Dendritic cell treated with granulocyte-macrophage colony-stimulating factor and Interleukin-4, amounts not matched to agents 40 ng/mL and 50 ng/mL, for 4 days (primary cell): Measurements from ENCODE around the gene POC1B.
A peak's percentile ranks its signal among the peaks of the same experiment; 100 is the strongest.

ENCODE experiments used
- H3K27ac Mint-ChIP-seq: one replicate; pipeline ENCODE4 v1.8.0; 2022; ENCODE audit warnings: mild to moderate bottlenecking, mixed read lengths
- H3K27me3 Mint-ChIP-seq: one replicate; pipeline ENCODE4 v1.8.0; 2022; ENCODE audit warnings: mild to moderate bottlenecking, mixed read lengths
- H3K36me3 Mint-ChIP-seq: one replicate; pipeline ENCODE4 v1.8.0; 2022; ENCODE audit warnings: low read depth, mixed read lengths
- H3K4me1 Mint-ChIP-seq: one replicate; pipeline ENCODE4 v1.8.0; 2022; ENCODE audit warnings: low read depth, mixed read lengths
- H3K4me3 Mint-ChIP-seq: one replicate; pipeline ENCODE4 v1.8.0; 2022; ENCODE audit warnings: mild to moderate bottlenecking, moderate library complexity, mixed read lengths
- H3K9me3 Mint-ChIP-seq: one replicate; pipeline ENCODE4 v1.8.0; 2022; ENCODE audit warnings: mixed read lengths
- intact Hi-C: fragments of 100-400 bp; cut with micrococcal nuclease; formaldehyde crosslinking; loops from one replicate; pipeline ENCODE4 v1.15.0; 2022

Gene POC1B

GRCh38 chr12:89524541-89525304 lies 1.1 kb downstream of the POC1B start, which contains the start of gene GALNT4:
TSS of gene GALNT4 (minus strand) at chr12:89524796. CDS start at chr12:89524549, 247 bp downstream.
- peaks cover 40% of the 10 kb centered on the region for H3K4me1 Mint-ChIP-seq
- peak within 1 kb of the TSS; percentile 97 for H3K27ac Mint-ChIP-seq
- H3K4me3 Mint-ChIP-seq = peak within 1 kb of the TSS; percentile 97
- H3K9me3 Mint-ChIP-seq = peaks cover 9% of the 10 kb centered on the region
- no peaks in the 10 kb centered on the region for H3K27me3 Mint-ChIP-seq
- peaks cover 32% of the 10 kb centered on the region for H3K36me3 Mint-ChIP-seq
- intact Hi-C loops = loop anchor here (1.0 to 10.0 kb wide), 5 partner anchors 172 to 1382 kb away; partner anchors contain the start of genes CEP290, DUSP6 and TMTC3

GRCh38 chr12:89523843-89524540 lies 1.9 kb downstream of the POC1B start:
- peaks cover 32% of the 10 kb centered on the region for H3K36me3 Mint-ChIP-seq
- intact Hi-C loops = loop anchor here (10.0 kb wide), 2 partner anchors 359 to 889 kb away; no protein-coding TSS in a partner anchor
- H3K27me3 Mint-ChIP-seq = no peaks in the 10 kb centered on the region
- peak overlapping the region; percentile 97 for H3K27ac Mint-ChIP-seq
- peaks cover 9% of the 10 kb centered on the region for H3K9me3 Mint-ChIP-seq
- H3K4me3 Mint-ChIP-seq = peak overlapping the region; percentile 97
- peaks cover 37% of the 10 kb centered on the region for H3K4me1 Mint-ChIP-seq

GRCh38 chr12:89523393-89523792 lies 2.5 kb downstream of the POC1B start:
- H3K4me3 Mint-ChIP-seq = no peak overlapping the region
- intact Hi-C loops = loop anchor here (10.0 kb wide), 2 partner anchors 359 to 889 kb away; no protein-coding TSS in a partner anchor
- peaks cover 32% of the 10 kb centered on the region for H3K36me3 Mint-ChIP-seq
- no peaks in the 10 kb centered on the region for H3K27me3 Mint-ChIP-seq
- H3K9me3 Mint-ChIP-seq = peaks cover 3% of the 10 kb centered on the region
- peaks cover 33% of the 10 kb centered on the region for H3K4me1 Mint-ChIP-seq
- no peak overlapping the region for H3K27ac Mint-ChIP-seq

GRCh38 chr12:89521364-89522223 lies 4.3 kb downstream of the POC1B start:
- intact Hi-C loops = loop anchor here (10.0 kb wide), 2 partner anchors 357 to 887 kb away; no protein-coding TSS in a partner anchor
- Mint-ChIP-seq H3K27ac (no peak overlapping the region), H3K27me3 (no peaks in the 10 kb centered on the region), H3K4me1 (peaks cover 24% of the 10 kb centered on the region), H3K36me3 (peaks cover 32% of the 10 kb centered on the region), H3K9me3 (no peaks in the 10 kb centered on the region), H3K4me3 (no peak overlapping the region)

GRCh38 chr12:89517720-89518119 lies 8.1 kb downstream of the POC1B start:
- Mint-ChIP-seq H3K27me3 (no peaks in the 10 kb centered on the region), H3K27ac (no peak overlapping the region), H3K4me3 (no peak overlapping the region), H3K36me3 (peaks cover 2% of the 10 kb centered on the region), H3K4me1 (peaks cover 11% of the 10 kb centered on the region), H3K9me3 (no peaks in the 10 kb centered on the region)
- intact Hi-C loops = no loop called here

- Mint-ChIP-seq H3K4me1 (peaks cover 6% of the 10 kb centered on the region), H3K27ac (no peak overlapping the region), H3K36me3 (no peaks in the 10 kb centered on the region), H3K4me3 (no peak overlapping the region), H3K27me3 (no peaks in the 10 kb centered on the region), H3K9me3 (no peaks in the 10 kb centered on the region)
- intact Hi-C loops = no loop called here
These were observed 9.2 kb downstream of the POC1B start for GRCh38 chr12:89516633-89517032.

- H3K36me3 Mint-ChIP-seq = no peaks in the 10 kb centered on the region
- H3K4me3 Mint-ChIP-seq = no peak overlapping the region
- H3K27ac Mint-ChIP-seq = no peak overlapping the region
- no peaks in the 10 kb centered on the region for H3K27me3 Mint-ChIP-seq
- no peaks in the 10 kb centered on the region for H3K9me3 Mint-ChIP-seq
- H3K4me1 Mint-ChIP-seq = no peaks in the 10 kb centered on the region
- intact Hi-C loops = no loop called here
These were observed 11.1 kb downstream of the POC1B start for GRCh38 chr12:89514751-89515150.

- Mint-ChIP-seq H3K27me3 (no peaks in the 10 kb centered on the region), H3K27ac (no peak overlapping the region), H3K4me1 (no peaks in the 10 kb centered on the region), H3K36me3 (no peaks in the 10 kb centered on the region), H3K4me3 (no peak overlapping the region), H3K9me3 (no peaks in the 10 kb centered on the region)
- intact Hi-C loops = no loop called here
These were observed 12.3 kb downstream of the POC1B start for GRCh38 chr12:89513544-89513943.

- H3K36me3 Mint-ChIP-seq = no peaks in the 10 kb centered on the region
- no peaks in the 10 kb centered on the region for H3K9me3 Mint-ChIP-seq
- no peaks in the 10 kb centered on the region for H3K4me1 Mint-ChIP-seq
- H3K4me3 Mint-ChIP-seq = no peak overlapping the region
- intact Hi-C loops = no loop called here
- no peaks in the 10 kb centered on the region for H3K27me3 Mint-ChIP-seq
- no peak overlapping the region for H3K27ac Mint-ChIP-seq
These were observed 18.6 kb downstream of the POC1B start for GRCh38 chr12:89507015-89507824.

- H3K27ac Mint-ChIP-seq = no peak overlapping the region
- no peaks in the 10 kb centered on the region for H3K4me1 Mint-ChIP-seq
- H3K36me3 Mint-ChIP-seq = no peaks in the 10 kb centered on the region
- H3K9me3 Mint-ChIP-seq = no peaks in the 10 kb centered on the region
- H3K27me3 Mint-ChIP-seq = no peaks in the 10 kb centered on the region
- intact Hi-C loops = no loop called here
- no peak overlapping the region for H3K4me3 Mint-ChIP-seq
These were observed 19.8 kb downstream of the POC1B start for GRCh38 chr12:89506050-89506449.

GRCh38 chr12:89504560-89505346 lies 21.1 kb downstream of the POC1B start:
- Mint-ChIP-seq H3K9me3 (no peaks in the 10 kb centered on the region), H3K27ac (no peak overlapping the region), H3K4me1 (no peaks in the 10 kb centered on the region), H3K27me3 (no peaks in the 10 kb centered on the region), H3K4me3 (no peak overlapping the region), H3K36me3 (peaks cover 4% of the 10 kb centered on the region)
- intact Hi-C loops = no loop called here

GRCh38 chr12:89501793-89502192 lies 24.1 kb downstream of the POC1B start:
- H3K36me3 Mint-ChIP-seq = peaks cover 14% of the 10 kb centered on the region
- H3K4me1 Mint-ChIP-seq = no peaks in the 10 kb centered on the region
- intact Hi-C loops = no loop called here
- H3K4me3 Mint-ChIP-seq = no peak overlapping the region
- no peaks in the 10 kb centered on the region for H3K27me3 Mint-ChIP-seq
- no peak overlapping the region for H3K27ac Mint-ChIP-seq
- H3K9me3 Mint-ChIP-seq = no peaks in the 10 kb centered on the region
